HEK293 (cell line): ENCODE results near the gene LVRN.

Experiments used
- CTCF ChIP-seq: fragments of 450-650 bp; formaldehyde crosslinking; IDR thresholded peaks from 2 replicates; pipeline ENCODE4 v1.5.1; 2016; ENCODE audit warnings: missing biosample characterization, missing genetic modification characterization
- OSR2 ChIP-seq: fragments of 450-650 bp; formaldehyde crosslinking; IDR thresholded peaks from 2 replicates; pipeline ENCODE4 v1.5.1; 2016; ENCODE audit warnings: missing biosample characterization, missing genetic modification characterization
- ZBTB8A ChIP-seq: fragments of 450-650 bp; formaldehyde crosslinking; IDR thresholded peaks from 2 replicates; pipeline ENCODE4 v1.5.1; 2016; ENCODE audit warnings: missing biosample characterization, missing genetic modification characterization
- ZNF837 ChIP-seq: fragments of 450-650 bp; formaldehyde crosslinking; IDR thresholded peaks from 2 replicates; pipeline ENCODE4 v1.5.1; 2016; ENCODE audit warnings: missing biosample characterization, missing genetic modification characterization

GRCh38 chr5:116004248-116004647, 42.0 kb downstream of the LVRN start:
- TF ChIP-seq CTCF (tag by site-specific recombination) (no peak), ZNF837 (tag by site-specific recombination) (no peak), ZBTB8A (tag by site-specific recombination) (no peak), OSR2 (tag by site-specific recombination) (no peak)
